Stimulated activated CD4-positive, alpha-beta T cell treated with anti-CD3 and anti-CD28 coated beads, Interleukin-1b, Interleukin-23, amount 100 ng/mL, for 48 hours (primary cell): ENCODE data around the gene DDX11.
"Not testable (repeated sequence)": the region's sequence is repeated elsewhere in the genome, so short reads cannot be mapped to it uniquely, and the experiment has no call there.

Experiments
- DNase-seq: peaks from one replicate; pipeline ENCODE4 v3.0.0-alpha.2; 2020

The DDX11 gene

DNA sequence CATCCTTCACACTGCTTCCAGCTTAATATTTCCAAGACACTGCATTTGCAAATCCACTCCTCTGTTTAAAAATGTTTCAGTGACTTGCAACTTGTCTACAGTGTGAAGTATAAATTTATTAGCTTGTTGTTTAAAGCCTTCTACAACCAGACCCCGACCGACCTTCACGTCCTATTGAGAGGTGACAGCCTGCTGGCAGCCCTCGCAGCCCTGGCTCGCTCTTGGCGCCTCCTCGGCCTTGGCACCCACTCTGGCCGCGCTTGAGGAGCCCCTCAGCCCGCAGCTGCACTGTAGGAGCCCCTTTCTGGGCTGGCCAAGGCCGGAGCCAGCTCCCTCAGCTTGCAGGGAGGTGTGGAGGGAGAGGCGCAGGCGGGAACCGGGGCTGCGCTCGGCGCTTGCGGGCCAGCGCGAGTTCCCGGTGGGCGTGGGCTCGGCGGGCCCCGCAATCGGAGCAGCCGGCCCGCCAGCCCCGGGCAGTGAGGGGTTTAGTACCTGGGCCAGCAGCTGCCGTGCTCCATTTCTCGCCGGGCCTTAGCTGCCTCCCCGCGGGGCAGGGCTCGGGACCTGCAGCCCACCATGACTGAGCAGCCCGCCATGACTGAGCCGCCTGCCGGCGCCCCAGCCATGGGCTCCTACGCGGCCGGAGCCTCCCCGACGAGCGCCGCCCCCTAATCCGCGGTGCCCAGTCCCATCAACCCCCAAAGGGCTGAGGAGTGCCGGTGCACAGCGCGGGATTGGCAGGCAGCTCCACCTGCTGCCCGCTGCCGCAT, 2.5 kb upstream of the DDX11 start:
- not testable (repeated sequence) for DNase-seq

DNA sequence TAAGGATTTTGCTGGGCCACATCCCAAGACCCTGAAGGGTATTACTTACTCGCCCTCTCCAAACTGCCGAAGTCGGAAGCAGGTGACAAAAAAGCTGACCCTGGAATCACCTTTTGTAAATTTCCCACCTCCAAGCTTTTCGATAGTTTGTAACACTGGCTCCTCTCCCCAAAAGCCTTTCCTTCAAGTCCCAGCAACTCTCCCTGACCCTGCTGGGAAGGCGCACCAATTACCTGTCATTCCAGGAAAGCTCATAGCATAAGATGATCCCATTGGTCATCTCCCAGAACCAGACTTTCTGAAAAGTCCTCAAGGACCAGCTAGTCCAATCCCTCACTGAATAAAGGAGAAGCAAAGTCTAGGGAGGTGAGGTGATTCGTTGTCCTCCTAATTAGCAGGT, 698 bp upstream of the DDX11 start:
- DNase-seq = not testable (repeated sequence)

DNA sequence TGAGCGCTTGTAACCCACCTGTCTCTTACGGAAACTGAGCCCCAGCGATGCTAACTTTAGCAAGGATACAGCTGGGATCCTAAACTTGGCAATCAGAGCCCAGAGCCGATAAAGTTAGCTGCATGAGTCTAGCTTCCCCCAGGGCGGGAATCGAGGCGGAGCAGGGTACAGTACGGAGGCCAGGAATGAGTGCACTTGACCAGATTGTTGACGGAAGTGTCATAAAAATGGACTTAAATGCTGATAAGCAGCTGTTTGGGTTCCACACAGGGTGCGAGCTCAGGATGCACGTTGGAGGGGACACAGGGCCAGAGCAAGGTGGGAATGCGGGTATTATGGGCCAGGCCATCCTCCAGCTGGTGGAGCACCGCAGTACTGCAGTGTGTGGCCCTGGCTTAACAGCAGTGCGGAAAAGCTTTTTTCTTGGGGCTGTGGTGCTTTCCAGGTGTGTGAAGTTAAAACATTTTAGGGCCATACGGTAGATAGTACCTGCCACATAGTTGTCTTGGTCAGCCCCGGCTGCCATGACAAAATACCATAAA, 744 bp downstream of the DDX11 start:
- DNase-seq = peak; percentile 28

DNA sequence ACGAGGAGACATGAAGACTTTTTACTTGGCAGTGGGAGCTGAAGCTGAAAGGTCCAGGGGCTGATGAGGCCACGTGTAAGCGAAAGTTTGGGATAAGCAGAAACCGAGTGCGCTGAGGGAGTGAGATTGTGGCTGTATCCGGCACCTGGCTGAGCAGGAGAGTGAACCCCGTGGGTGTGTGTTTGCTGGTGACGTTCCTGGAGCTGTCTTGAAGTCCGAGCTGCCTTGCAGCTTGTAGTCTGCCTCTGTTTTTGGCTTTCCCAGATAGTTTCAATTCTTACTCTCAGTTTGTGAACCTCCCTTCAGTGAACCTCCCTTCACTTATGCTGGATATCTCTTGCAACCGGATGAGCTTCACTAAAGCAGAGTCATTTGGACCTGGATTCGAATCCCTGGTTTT, 2.5 kb downstream of the DDX11 start:
- DNase-seq = not testable (repeated sequence)

DNA sequence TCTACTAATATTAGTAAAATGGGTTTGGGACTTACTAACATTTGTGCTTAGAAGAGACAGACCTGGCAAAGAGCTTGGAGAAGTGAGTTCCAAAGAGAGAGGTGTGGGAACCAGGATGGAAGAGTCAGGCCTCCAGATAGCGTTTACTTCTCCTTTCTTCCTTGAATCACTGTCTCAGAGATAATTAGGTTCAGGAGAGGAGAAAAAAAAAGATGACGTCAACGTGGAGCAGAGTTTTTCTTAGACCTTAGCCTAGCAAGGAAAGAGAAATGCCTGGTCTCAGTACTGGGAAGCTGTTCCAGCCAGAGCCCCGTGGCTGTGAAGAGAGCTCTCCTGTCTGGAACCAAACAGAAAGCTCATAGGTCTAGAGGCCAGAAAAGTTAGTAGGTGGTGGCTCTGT, 3.4 kb downstream of the DDX11 start:
- DNase-seq = not testable (repeated sequence)

DNA sequence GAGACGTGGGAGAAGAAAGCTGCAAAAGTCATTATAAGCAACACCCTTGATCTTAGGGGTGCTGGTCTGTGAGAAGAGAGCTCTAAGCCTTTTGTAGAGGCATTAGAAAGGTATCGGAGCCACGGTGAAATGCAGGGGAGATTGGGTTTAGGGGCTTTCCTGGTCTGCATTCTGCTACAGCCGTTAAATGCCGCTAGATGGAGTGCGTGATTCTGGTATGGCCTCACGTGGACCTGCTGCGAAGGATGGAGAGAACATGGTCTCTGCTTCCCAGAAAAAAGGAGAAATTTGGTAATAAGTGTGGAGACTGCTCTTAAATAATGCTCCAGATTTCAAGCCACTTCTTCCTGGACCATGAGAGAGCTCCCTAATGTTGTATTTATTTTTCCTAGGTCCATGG, 4.3 kb downstream of the DDX11 start:
- not testable (repeated sequence) for DNase-seq

DNA sequence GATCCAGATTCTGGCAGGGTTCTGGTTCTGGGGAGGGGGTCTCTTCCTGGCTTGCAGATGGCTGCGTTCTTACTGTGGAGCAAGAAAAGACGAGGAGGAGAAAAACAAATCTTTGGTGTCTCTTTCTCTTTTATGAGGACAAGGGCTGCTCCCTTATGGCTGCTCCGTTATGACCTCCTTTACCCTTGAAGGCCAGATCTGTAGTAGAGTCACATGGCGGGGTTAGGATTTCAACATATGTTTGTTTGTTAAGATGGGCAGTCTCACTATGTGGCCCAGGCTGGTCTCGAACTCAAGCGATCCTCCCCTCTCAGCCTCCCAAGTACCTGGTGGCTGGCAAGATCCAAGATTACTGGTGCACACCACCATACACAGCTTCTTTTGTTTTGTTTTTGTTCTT, 5.8 kb downstream of the DDX11 start:
- not testable (repeated sequence) for DNase-seq

DNA sequence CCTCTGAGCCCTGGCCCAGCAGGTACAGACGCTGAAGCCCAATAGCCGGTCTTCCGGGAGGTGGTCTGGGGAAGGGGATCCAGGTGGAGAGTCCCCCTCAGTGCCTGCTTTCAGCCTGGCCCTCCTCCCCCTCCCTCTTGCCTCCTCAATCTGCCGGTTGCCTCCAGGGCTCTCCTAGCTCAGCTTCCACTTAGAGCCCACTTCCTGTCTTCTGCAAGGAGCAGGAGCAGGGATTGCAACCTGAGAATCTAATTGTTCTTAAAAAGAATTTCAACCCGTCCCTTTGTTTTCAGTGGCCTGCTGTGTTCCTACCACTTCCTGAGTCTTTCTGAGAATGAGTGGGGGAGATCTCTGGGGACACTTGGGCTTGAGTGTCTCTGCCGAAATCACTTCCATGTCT, 6.6 kb downstream of the DDX11 start:
- DNase-seq = not testable (repeated sequence)

DNA sequence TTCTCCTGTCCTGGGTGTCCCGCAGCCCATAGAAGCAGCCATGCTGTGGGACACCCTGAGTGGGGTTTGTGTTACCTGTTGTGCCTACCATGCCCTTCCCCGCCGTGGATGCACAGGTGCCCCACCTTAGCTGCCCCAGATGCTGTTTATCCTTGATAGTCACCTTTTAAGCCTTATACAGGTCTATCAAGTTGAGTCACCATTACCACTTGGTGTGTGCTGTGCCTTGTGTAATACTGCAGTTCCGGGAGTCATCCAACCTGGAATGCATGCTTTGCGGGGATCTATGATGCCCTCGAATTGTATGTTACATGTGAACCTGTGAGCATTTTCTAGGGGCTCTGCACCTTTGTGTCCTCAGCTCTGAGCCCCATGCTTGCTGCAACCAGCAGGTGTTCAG, 7.6 kb downstream of the DDX11 start:
- DNase-seq = not testable (repeated sequence)

DNA sequence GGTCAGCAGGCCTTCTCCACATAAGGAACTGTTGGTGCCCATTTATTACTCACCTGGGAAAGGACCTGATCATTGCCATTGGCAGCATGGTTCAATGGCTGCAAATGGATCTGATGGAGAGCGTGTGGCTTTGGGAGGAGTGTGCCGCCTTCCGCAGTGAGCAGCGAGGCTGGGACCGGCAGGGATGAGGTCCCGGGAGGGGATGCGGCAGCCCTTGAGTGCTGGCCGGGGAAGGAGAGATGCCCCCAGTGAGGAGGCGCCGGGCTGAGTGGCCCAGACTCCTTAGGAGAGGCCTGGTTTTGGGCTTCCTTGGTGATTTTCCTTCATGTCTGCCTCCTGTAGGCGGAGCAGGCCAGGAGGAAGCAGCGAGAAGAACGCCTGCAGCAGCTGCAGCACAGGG, 10.6 kb downstream of the DDX11 start:
- DNase-seq = not testable (repeated sequence)

DNA sequence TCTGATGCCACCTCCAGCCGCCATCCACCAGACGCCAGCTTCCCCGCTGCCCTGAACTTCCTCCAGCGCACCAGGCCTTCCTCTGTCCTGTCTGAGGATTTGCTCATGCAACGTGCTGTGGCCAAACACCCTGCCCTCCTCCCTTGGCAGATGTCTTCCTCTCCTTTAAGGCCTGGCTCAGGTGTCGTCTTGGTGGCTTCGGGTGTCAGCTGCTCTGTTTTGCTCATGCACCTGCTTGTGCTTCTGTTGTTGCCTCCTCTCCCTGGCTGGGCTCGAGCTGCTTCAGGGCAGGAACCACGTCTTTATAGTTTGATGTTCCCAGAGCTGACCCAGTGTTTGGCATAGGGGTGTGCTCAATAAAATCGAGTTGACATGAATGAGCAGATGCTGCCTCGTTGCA, 12.4 kb downstream of the DDX11 start:
- not testable (repeated sequence) for DNase-seq

DNA sequence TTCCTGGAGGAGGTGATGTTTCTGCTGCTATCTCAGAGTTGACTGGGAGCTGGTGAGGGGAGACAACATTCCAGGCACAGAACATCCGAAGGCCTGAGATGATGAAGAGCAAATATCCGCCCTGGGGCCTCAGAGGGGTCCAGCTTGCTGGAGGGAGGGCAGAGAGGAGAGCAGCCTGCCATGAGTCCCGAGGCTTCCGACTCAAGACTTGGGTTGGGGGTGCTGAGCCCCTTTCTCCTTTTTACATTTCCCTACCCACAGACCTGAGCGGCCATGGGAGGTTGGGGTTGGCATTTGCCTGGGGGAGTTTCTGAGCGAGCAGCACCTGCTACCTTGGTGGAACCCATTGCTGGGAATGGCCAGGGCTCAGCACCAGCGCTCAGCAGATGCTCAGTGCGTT, 13.8 kb downstream of the DDX11 start:
- not testable (repeated sequence) for DNase-seq

DNA sequence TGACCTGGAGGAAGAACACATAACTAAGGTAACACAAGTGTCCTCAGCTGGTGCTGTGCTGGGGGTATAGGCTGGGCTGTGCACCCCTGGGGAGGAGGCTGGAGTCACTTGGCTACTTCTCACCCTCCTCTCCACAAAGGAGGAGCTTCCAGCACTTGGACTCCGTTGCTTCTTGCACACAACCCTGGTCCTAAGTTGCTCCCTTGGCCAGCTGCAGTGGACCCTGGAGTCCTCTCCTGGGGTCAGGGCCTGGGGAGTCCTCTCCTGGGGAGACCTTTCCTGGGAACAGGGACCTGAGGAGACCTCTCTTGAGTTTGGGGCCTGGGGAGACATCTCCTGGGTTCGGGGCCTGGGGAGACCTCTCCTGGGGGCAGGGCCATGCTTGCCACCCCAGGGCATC, 14.3 kb downstream of the DDX11 start:
- not testable (repeated sequence) for DNase-seq

DNA sequence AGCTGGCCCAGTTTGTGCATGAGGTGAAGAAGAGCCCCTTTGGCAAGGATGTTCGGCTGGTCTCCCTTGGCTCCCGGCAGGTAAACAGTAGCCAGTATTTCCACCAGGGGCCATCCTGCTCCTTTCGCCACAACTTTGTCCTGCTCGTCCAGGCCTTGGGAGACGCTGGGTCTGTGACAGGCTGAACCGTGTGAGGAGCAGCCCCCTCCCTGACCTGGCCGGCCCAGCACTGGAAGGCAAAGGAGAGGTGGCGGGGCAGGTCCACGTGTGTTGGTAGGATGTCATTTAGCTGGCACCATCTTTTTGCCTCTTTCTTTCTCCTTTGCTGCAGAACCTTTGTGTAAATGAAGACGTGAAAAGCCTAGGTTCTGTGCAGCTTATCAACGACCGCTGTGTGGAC, 15.4 kb downstream of the DDX11 start:
- DNase-seq = no peak

DNA sequence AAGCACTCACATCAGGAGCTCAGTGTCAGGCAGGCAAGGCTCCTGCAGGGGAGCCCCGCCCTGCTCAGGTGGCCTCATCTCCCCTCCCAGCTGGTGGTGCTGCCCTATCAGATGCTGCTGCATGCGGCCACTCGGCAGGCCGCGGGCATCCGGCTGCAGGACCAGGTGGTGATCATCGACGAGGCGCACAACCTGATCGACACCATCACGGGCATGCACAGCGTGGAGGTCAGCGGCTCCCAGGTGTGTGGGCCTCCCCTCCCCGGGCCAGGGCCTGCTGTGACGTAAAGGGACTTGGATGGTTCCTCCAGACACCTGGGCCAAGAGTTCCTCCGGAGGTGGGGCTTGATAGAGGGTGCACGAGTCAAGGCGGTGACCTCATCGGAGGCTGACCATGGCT, 18.0 kb downstream of the DDX11 start:
- DNase-seq = not testable (repeated sequence)

DNA sequence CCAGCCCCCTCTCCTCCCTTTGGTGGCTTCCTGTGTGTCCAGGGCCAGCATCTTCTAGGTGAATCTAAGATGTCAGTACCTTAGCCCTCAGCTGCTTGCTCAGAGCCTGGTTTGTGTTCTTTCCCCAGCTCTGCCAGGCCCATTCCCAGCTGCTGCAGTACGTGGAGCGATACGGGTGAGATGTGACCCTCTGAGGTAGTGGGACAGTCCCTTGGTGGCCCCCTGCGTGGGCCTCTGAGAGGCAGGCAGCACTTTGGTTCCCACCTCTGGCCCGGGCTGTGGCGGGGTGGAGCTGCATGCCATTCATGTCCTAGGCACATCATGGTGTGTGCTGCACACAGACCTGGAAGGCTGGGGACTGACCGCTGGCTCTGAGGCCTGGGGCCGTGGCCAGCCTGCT, 19.1 kb downstream of the DDX11 start:
- DNase-seq = not testable (repeated sequence)

DNA sequence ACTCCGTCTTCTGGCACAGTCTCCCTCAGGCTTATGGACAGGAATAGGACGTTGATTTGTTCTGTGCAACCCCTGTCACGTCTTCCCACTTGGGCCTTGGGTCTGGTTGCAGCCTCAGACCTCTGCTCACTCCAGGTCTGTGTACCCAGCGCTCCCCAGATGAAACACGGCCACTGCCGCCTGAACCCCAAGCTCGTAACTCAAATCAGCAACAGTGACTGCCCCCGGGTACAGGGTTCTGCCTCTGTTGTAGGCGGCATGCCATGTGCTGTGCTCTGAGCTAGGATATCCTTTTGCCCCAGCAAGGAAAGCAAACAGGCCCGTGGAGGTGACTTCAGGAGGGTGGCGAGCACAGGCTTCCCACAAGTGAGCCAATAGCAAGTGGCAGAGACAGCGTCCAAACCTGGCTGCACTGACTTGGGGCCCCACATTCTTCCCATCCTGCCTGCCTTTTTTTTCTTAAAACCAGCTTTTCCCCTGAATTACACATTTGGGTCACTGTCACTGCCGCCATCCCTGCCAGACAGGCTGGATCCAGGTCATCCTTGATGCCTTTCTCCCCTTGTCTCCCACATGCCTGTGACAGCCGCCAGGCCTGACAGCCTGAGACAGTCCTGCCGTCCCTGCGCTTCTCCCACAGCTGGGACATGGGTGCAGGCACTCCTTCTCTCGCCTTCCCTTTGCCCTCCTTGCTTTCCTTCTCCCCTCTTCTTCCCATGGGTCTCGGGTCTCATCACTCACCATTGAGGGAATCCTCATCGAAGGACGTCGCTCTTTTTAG, 21.6 kb downstream of the DDX11 start:
- DNase-seq = not testable (repeated sequence)

DNA sequence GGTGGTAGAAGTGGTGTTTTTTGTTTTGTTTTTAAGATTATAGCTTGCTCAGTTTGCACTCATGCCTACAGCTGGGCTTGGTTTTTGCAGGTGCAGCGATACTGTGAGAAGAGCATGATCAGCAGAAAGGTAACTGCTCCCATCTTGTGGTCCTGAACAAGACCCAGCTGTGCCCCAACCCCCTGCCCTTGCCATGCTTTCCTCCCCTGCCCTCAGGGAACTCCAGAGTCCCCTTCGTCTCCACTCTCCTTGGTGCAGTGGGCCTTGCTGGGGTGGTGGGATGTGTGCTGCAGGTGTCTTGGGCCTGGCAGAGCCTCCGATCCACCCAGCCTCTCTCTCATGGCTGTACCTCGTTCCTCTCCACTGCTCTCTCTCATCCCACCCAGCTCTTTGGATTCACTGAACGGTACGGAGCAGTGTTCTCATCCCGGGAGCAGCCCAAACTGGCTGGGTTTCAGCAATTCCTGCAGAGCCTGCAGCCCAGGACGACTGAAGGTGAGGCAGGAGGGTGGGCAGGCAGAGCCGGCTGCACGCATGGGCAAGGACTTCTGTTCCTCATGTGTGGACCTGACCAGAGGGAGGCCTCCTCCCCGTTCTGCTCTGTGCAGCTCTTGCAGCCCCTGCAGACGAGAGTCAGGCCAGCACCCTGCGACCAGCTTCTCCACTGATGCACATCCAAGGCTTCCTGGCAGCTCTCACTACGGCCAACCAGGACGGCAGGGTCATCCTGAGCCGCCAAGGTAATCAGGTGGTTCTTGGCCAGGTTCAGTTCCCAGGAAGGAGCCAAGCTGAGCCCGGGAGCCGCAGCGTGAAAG, 22.8 kb downstream of the DDX11 start:
- not testable (repeated sequence) for DNase-seq

DNA sequence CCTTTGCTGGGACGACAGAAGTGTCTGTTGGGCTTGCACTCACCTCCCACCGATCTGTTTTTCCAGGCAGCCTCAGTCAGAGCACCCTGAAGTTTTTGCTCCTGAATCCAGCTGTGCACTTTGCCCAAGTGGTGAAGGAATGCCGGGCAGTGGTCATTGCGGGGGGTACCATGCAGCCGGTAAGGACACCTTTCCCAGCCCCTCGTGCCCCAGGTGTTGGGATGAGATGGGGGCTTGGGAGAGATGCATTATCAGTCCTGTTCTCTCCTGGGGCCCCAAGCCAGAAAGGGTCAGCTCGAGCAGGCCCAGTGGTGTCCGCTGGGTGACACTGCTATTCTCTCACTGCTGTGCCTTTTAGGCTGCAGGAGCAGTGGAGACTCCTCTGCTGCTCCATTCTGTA, 24.2 kb downstream of the DDX11 start:
- not testable (repeated sequence) for DNase-seq

DNA sequence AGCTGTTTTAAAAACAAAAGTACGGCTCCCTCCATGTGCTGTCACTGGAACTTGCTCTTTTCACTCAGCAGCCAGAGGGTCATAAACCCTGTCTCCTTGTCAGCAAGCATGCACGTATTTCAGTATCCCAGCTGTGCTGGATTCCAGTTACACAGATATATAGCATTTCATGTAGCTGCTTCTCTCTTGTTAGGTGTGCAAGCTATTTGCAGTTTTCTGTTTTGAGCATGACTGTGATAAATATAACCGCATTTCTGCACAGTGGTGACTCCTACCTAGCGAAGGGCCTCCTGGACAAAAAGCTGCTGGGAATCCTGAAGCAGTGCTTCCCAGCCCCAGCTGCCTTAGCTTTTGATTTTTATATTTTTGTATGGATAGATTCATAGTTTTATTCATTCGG, 24.7 kb downstream of the DDX11 start:
- not testable (repeated sequence) for DNase-seq

DNA sequence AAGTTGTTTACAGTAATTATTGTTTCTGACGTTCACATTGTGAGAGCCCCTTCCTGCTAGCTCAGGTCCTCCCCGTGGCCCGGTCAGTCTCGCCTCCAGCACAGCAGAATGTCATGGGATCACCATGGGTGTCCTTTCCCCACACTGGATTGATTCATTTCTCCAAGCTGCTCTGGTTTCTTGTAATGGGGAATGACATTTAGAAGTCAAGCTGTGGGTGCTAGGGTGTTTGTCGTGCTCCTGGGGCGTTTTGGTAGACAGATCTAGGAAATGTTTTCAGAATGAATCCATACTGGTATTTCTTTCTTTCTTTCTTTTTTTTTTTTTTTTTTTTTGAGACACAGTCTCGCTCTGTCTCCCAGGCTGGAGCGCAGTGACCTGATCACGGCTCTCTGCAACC, 25.1 kb downstream of the DDX11 start:
- DNase-seq = not testable (repeated sequence)

DNA sequence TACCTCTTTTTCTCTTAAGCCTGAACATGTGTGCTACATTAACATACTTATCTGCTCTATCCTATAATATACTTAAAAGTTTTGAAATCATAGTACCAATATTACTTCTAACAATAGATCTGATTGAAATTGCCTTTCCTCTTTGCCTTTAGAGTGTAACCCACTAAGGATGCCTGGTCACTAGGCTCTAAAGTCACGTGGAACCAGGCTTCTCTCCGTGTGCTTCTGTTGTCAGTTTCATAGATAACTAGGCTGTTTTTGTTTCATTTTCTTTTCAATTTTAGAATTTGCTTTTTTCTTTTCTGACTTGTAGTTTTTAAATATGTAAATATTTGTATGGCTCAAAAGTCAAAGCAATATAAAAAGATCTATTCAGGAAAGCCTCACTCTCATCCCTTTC, 25.8 kb downstream of the DDX11 start:
- not testable (repeated sequence) for DNase-seq
